ENCODE data around the gene BCL2L1. TPM values are rescaled to one million over a fixed set of nuclear protein-coding genes. Genes with fewer than 3 reads are reported as not detected.

Gene BCL2L1
- total and polyA plus RNA-seq, 2 experiments from 2014 or later, result 56.3 to 83.8 TPM

DNA sequence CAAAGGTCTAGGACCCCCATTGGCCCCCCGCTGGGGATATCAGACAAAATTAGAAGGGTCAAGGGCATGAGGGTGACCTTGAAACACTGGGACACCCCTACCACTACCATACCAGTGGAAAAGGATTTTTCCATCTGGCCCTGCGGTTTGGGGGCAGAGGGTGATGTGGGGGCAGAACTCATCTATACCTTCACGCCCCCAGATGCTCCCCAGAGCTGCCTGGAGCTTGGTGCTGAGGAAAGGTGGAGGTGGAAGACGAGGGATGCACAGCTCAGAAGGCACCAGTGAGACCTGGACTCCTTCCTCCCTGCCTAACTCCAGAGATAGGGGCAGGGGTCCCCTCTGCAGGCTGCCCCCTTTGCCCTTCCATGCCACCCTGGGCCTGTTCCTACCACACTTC is 83.9 kb downstream of the BCL2L1 start:
- 56 to 64% methylated on average over 4 of the region's 4 CpGs for WGBS, 2 experiments (ENCODE audit: low coverage in 1 of 2, low lambda C conversion rate in 2 of 2, missing lambda C conversion rate in 2 of 2)
- in situ Hi-C loops (cut with MboI), result no loop called here
- Histone ChIP-seq H3K4me2 (ENCODE audit: unreplicated experiment) (no peak overlapping the region), H3K4me3 (no peak overlapping the region), H4K20me1 (ENCODE audit: insufficient read depth) (no peaks in the 10 kb centered on the region), H3K79me2 (ENCODE audit: insufficient read depth) (no peaks in the 10 kb centered on the region), H3K9ac (no peak overlapping the region), H2AFZ (no peak overlapping the region), H3K9me3 (ENCODE audit: low read depth) (no peaks in the 10 kb centered on the region), H3F3A (ENCODE audit: insufficient read depth) (no peaks in the 10 kb centered on the region), H3K4me1 (ENCODE audit: insufficient read depth) (no peaks in the 10 kb centered on the region), H3K9me2 (ENCODE audit: insufficient read depth) (no peaks in the 10 kb centered on the region), H3K27ac (no peak overlapping the region), H3K27me3 (replicated peaks; ENCODE audit: insufficient read depth) (no peaks in the 10 kb centered on the region), H3K36me3 (ENCODE audit: low read depth) (no peaks in the 10 kb centered on the region)
- DNase-seq, result no peak
- TF ChIP-seq EZH2 (IDR thresholded peaks at IDR 0.05; ENCODE audit: insufficient read depth, poor library complexity, severe bottlenecking) (no peak), EZH2phosphoT487 (IDR thresholded peaks at IDR 0.05; ENCODE audit: insufficient read depth, low read depth) (no peak)

DNA sequence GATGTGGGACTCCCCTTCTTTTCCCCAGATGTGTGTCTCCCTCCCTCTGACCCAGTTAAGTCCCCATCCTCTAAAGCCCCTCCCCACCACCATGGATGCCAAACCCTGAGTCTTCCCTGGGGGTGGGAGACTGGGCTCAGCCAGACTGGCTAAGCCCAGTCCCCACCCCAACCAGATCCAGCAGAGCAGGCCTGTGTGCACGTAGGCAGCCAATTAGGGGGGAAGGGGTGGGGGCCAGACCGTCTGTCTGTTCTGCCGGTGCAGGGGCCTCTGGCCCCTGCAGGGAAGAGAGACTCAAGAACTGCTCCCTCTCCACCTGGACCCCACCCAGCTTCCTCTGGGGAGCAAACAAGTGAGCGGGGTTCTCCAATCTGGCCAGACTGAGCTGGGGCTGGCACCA is 84.4 kb downstream of the BCL2L1 start:
- Histone ChIP-seq H3K4me2 (ENCODE audit: unreplicated experiment) (no peak overlapping the region), H4K20me1 (ENCODE audit: insufficient read depth) (no peaks in the 10 kb centered on the region), H3K9me2 (ENCODE audit: insufficient read depth) (no peaks in the 10 kb centered on the region), H2AFZ (no peak overlapping the region), H3K4me3 (no peak overlapping the region), H3F3A (ENCODE audit: insufficient read depth) (no peaks in the 10 kb centered on the region), H3K36me3 (ENCODE audit: low read depth) (no peaks in the 10 kb centered on the region), H3K27ac (no peak overlapping the region), H3K27me3 (replicated peaks; ENCODE audit: insufficient read depth) (no peaks in the 10 kb centered on the region), H3K79me2 (ENCODE audit: insufficient read depth) (no peaks in the 10 kb centered on the region), H3K9ac (no peak overlapping the region), H3K9me3 (ENCODE audit: low read depth) (no peaks in the 10 kb centered on the region), H3K4me1 (ENCODE audit: insufficient read depth) (no peaks in the 10 kb centered on the region)
- TF ChIP-seq EZH2 (IDR thresholded peaks at IDR 0.05; ENCODE audit: insufficient read depth, poor library complexity, severe bottlenecking) (no peak), EZH2phosphoT487 (IDR thresholded peaks at IDR 0.05; ENCODE audit: insufficient read depth, low read depth) (no peak)
- WGBS, 2 experiments (ENCODE audit: low coverage in 1 of 2, low lambda C conversion rate in 2 of 2, missing lambda C conversion rate in 2 of 2), result 98 to 100% methylated on average over 4 of the region's 4 CpGs
- no peak for DNase-seq
- in situ Hi-C loops (cut with MboI), result no loop called here

- H2AFZ ChIP-seq, result no peak within 1 kb of the TSS
These were observed 85.0 kb downstream of the BCL2L1 start, which contains the start of gene COX4I2 for GRCh38 chr20:31637660-31638059. Gene COX4I2, plus strand, starts transcription at chr20:31637912. Its CDS starts 1,106 bp downstream, at chr20:31639018.

GRCh38 chr20:31633339-31633914 is 89.2 kb downstream of the BCL2L1 start:
- H3K36me3 ChIP-seq (ENCODE audit: low read depth), result no peaks in the 10 kb centered on the region
- no peaks in the 10 kb centered on the region for H3K79me2 ChIP-seq (ENCODE audit: insufficient read depth)
- H3K4me3 ChIP-seq, result no peak overlapping the region
- WGBS, 2 experiments (ENCODE audit: low coverage in 1 of 2, low lambda C conversion rate in 2 of 2, missing lambda C conversion rate in 2 of 2), result 68 to 73% methylated on average over 14 of the region's 14 CpGs
- H3K27me3 ChIP-seq (replicated peaks; ENCODE audit: insufficient read depth), result no peaks in the 10 kb centered on the region
- no peaks in the 10 kb centered on the region for H3K9me2 ChIP-seq (ENCODE audit: insufficient read depth)
- no peak overlapping the region for H2AFZ ChIP-seq
- H3K4me2 ChIP-seq (ENCODE audit: unreplicated experiment), result no peak overlapping the region
- DNase-seq, result no peak
- in situ Hi-C loops (cut with MboI), result no loop called here
- H4K20me1 ChIP-seq (ENCODE audit: insufficient read depth), result no peaks in the 10 kb centered on the region
- H3K9ac ChIP-seq, result no peak overlapping the region
- H3K9me3 ChIP-seq (ENCODE audit: low read depth), result no peaks in the 10 kb centered on the region
- TF ChIP-seq EZH2phosphoT487 (IDR thresholded peaks at IDR 0.05; ENCODE audit: insufficient read depth, low read depth) (no peak), EZH2 (IDR thresholded peaks at IDR 0.05; ENCODE audit: insufficient read depth, poor library complexity, severe bottlenecking) (no peak)
- H3F3A ChIP-seq (ENCODE audit: insufficient read depth), result no peaks in the 10 kb centered on the region
- H3K27ac ChIP-seq, result no peak overlapping the region
- no peaks in the 10 kb centered on the region for H3K4me1 ChIP-seq (ENCODE audit: insufficient read depth)

More at GRCh38 chr20:31637660-31638059, 85.0 kb downstream of the BCL2L1 start, which contains the start of gene COX4I2:
- no peaks in the 10 kb centered on the region for H3K4me1 ChIP-seq (ENCODE audit: insufficient read depth)
- H3K4me2 ChIP-seq (ENCODE audit: unreplicated experiment), result no peak within 1 kb of the TSS
- H3K27me3 ChIP-seq (replicated peaks; ENCODE audit: insufficient read depth), result no peaks in the 10 kb centered on the region
- WGBS, 2 experiments (ENCODE audit: low coverage in 1 of 2, low lambda C conversion rate in 2 of 2, missing lambda C conversion rate in 2 of 2), result 29 to 44% methylated on average over 22 to 33 of the region's 34 CpGs
- H3K36me3 ChIP-seq (ENCODE audit: low read depth), result no peaks in the 10 kb centered on the region
- H3K9me3 ChIP-seq (ENCODE audit: low read depth), result no peaks in the 10 kb centered on the region
- TF ChIP-seq EZH2phosphoT487 (IDR thresholded peaks at IDR 0.05; ENCODE audit: insufficient read depth, low read depth) (no peak), EZH2 (IDR thresholded peaks at IDR 0.05; ENCODE audit: insufficient read depth, poor library complexity, severe bottlenecking) (no peak)
- in situ Hi-C loops (cut with MboI), result no loop called here
- DNase-seq, result no peak
- no peak within 1 kb of the TSS for H3K9ac ChIP-seq
- no peak within 1 kb of the TSS for H3K27ac ChIP-seq
- no peak within 1 kb of the TSS for H3K4me3 ChIP-seq
- H3K79me2 ChIP-seq (ENCODE audit: insufficient read depth), result no peaks in the 10 kb centered on the region
- H4K20me1 ChIP-seq (ENCODE audit: insufficient read depth), result no peaks in the 10 kb centered on the region
- no peaks in the 10 kb centered on the region for H3F3A ChIP-seq (ENCODE audit: insufficient read depth)
- H3K9me2 ChIP-seq (ENCODE audit: insufficient read depth), result no peaks in the 10 kb centered on the region
